ENCODE results near the gene PIK3R5. TPM values are rescaled to one million over a fixed set of nuclear protein-coding genes. Genes with fewer than 3 reads are reported as not detected.

Gene PIK3R5
- total RNA-seq, 4 donors from 2014 or later = 17.8 to 62.1 (median 22.5) TPM

- Histone ChIP-seq H3K36me3 (no peaks in the 10 kb centered on the region), H3K9me3 (peaks cover 0 to 6% (median 0%) of the 10 kb centered on the region in 4 donors), H3K4me3 (no peak overlapping the region), H3K27ac (no peak overlapping the region), H3K27me3 (peaks cover 0 to 38% of the 10 kb centered on the region in 2 donors), H3K4me1 (peaks cover 0 to 10% (median 0%) of the 10 kb centered on the region in 4 donors)
- no peak for TF ChIP-seq CTCF (IDR thresholded peaks at IDR 0.05)
- no peak for TF ChIP-seq POLR2A (IDR thresholded peaks at IDR 0.05)
- TF ChIP-seq EP300 (IDR thresholded peaks at IDR 0.05) = no peak
- 85 to 88% methylated on average over 3 of the region's 3 CpGs for WGBS, 2 donors
- DNase-seq (ENCODE audit: low spot score in 2 of 2) = no peak
Measured at GRCh38 chr17:8963014-8963413, 2.5 kb downstream of the PIK3R5 start.

- Histone ChIP-seq H3K4me1 (peaks cover 0 to 10% (median 0%) of the 10 kb centered on the region in 4 donors), H3K27ac (no peak overlapping the region), H3K36me3 (no peaks in the 10 kb centered on the region), H3K27me3 (peaks cover 0 to 38% of the 10 kb centered on the region in 2 donors), H3K9me3 (peaks cover 0 to 6% (median 0%) of the 10 kb centered on the region in 4 donors), H3K4me3 (no peak overlapping the region)
- TF ChIP-seq EP300 (IDR thresholded peaks at IDR 0.05) (no peak), POLR2A (IDR thresholded peaks at IDR 0.05) (no peak), CTCF (IDR thresholded peaks at IDR 0.05) (no peak)
- WGBS, 2 donors = 88 to 93% methylated on average over 5 of the region's 5 CpGs
- no peak for DNase-seq (ENCODE audit: low spot score in 2 of 2)
Measured at GRCh38 chr17:8961829-8962228, 3.7 kb downstream of the PIK3R5 start.

GRCh38 chr17:8960325-8961140 is 5.0 kb downstream of the PIK3R5 start:
- WGBS, 2 donors = 70 to 76% methylated on average over 10 of the region's 10 CpGs
- no peak for DNase-seq (ENCODE audit: low spot score in 2 of 2)
- no peak overlapping the region for H3K27ac ChIP-seq
- peaks cover 0 to 3% (median 0%) of the 10 kb centered on the region in 4 donors for H3K9me3 ChIP-seq
- no peak overlapping the region for H3K4me3 ChIP-seq
- TF ChIP-seq POLR2A (IDR thresholded peaks at IDR 0.05) = no peak
- no peak for TF ChIP-seq CTCF (IDR thresholded peaks at IDR 0.05)
- TF ChIP-seq EP300 (IDR thresholded peaks at IDR 0.05) = no peak
- H3K27me3 ChIP-seq = peaks cover 0 to 31% of the 10 kb centered on the region in 2 donors
- H3K4me1 ChIP-seq = peaks cover 0 to 7% (median 0%) of the 10 kb centered on the region in 4 donors
- no peaks in the 10 kb centered on the region for H3K36me3 ChIP-seq

- 83 to 86% methylated on average over 9 of the region's 9 CpGs for WGBS, 2 donors
- DNase-seq (ENCODE audit: low spot score in 2 of 2) = no peak
- no peak overlapping the region for H3K27ac ChIP-seq
- peaks cover 0 to 20% of the 10 kb centered on the region in 2 donors for H3K27me3 ChIP-seq
- H3K9me3 ChIP-seq = no peaks in the 10 kb centered on the region
- H3K4me3 ChIP-seq = no peak overlapping the region
- H3K4me1 ChIP-seq = no peaks in the 10 kb centered on the region
- TF ChIP-seq EP300 (IDR thresholded peaks at IDR 0.05) (no peak), CTCF (IDR thresholded peaks at IDR 0.05) (no peak), POLR2A (IDR thresholded peaks at IDR 0.05) (no peak)
- no peaks in the 10 kb centered on the region for H3K36me3 ChIP-seq
Measured at GRCh38 chr17:8959312-8959918, 6.1 kb downstream of the PIK3R5 start.

- Histone ChIP-seq H3K27me3 (peaks cover 0 to 10% of the 10 kb centered on the region in 2 donors), H3K4me1 (no peaks in the 10 kb centered on the region), H3K9me3 (no peaks in the 10 kb centered on the region), H3K4me3 (no peak overlapping the region), H3K36me3 (no peaks in the 10 kb centered on the region), H3K27ac (no peak overlapping the region)
- 89 to 93% methylated on average over 8 of the region's 8 CpGs for WGBS, 2 donors
- no peak for DNase-seq (ENCODE audit: low spot score in 2 of 2)
- TF ChIP-seq POLR2A (IDR thresholded peaks at IDR 0.05) = no peak
- TF ChIP-seq EP300 (IDR thresholded peaks at IDR 0.05) = no peak
- TF ChIP-seq CTCF (IDR thresholded peaks at IDR 0.05) = no peak
Measured at GRCh38 chr17:8957721-8958120, 7.8 kb downstream of the PIK3R5 start.

All from tibial nerve (tissue), 4 donors.